ENCODE measurements around the gene CDC14A. TPM values are rescaled to one million over a fixed set of nuclear protein-coding genes. Genes with fewer than 3 reads are reported as not detected.
A peak's percentile ranks its signal among the peaks of the same experiment; 100 is the strongest.

CDC14A gene
- total RNA-seq, 2 donors from 2014 or later = 186 to 281 TPM

DNA sequence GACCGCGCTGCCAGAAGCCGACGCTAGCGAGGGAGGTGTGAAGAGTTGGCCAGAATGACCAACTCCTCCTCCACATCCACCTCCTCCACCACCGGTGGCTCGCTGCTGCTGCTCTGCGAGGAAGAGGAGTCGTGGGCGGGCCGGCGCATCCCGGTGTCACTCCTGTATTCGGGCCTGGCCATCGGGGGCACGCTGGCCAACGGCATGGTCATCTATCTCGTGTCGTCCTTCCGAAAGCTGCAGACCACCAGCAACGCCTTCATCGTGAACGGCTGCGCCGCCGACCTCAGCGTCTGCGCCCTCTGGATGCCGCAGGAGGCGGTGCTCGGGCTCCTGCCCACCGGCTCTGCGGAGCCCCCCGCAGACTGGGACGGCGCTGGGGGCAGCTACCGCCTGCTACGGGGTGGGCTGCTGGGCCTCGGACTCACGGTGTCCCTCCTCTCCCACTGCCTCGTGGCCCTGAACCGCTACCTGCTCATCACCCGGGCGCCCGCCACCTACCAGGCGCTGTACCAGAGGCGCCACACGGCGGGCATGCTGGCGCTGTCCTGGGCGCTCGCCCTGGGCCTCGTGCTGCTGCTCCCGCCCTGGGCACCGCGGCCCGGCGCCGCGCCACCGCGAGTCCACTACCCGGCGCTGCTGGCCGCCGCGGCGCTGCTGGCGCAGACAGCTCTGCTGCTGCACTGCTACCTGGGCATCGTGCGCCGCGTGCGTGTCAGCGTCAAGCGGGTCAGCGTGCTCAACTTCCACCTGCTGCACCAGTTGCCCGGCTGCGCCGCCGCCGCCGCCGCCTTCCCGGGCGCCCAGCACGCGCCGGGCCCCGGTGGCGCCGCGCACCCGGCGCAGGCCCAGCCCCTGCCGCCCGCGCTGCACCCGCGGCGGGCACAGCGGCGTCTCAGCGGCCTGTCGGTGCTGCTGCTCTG lies 186.9 kb downstream of the CDC14A start:
- Mint-ChIP-seq H3K27ac (no peak overlapping the region), H3K4me3 (peak overlapping the region; percentile 82), H3K4me1 (peaks cover 16% of the 10 kb centered on the region), H3K36me3 (ENCODE audit: low read depth) (peaks cover 5% of the 10 kb centered on the region), H3K27me3 (peaks cover 63% of the 10 kb centered on the region)
- no peaks in the 10 kb centered on the region for H3K9me3 ChIP-seq (ENCODE audit: control insufficient read depth, low read length, poor library complexity, severe bottlenecking)
- ATAC-seq (peak; percentile 66), DNase-seq (peak in 2 of 3 donors; percentile 6 to 13)

DNA sequence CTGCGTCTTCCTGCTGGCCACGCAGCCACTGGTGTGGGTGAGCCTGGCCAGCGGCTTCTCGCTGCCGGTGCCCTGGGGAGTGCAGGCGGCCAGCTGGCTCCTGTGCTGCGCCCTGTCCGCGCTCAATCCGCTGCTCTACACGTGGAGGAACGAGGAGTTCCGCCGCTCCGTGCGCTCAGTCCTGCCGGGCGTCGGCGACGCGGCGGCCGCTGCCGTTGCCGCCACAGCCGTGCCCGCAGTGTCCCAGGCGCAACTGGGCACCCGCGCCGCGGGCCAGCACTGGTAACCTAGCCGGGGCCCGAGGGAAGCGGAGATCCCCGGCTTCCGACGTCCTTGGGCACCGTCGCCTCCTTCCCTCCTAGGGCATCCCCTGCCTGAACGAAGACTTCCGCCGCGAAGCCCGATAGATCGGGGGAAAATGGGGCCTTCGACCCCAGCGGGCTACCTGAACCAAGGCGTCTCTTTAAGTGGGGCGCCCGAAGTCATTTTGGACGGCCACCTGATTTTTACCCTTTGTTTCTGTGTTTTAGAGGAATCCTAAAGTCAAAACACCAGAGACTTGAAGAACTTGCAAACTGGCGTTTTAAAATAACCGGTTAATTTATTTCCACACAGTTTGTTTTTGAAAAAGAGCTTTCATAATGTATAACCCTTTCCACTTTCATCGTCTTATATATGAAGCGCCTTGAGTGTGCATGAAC lies 187.7 kb downstream of the CDC14A start:
- Mint-ChIP-seq H3K36me3 (ENCODE audit: low read depth) (peaks cover 2% of the 10 kb centered on the region), H3K27ac (no peak overlapping the region), H3K27me3 (peaks cover 59% of the 10 kb centered on the region), H3K4me1 (peaks cover 14% of the 10 kb centered on the region), H3K4me3 (peak overlapping the region; percentile 82)
- H3K9me3 ChIP-seq (ENCODE audit: control insufficient read depth, low read length, poor library complexity, severe bottlenecking) = no peaks in the 10 kb centered on the region
- ATAC-seq (peak; percentile 52), DNase-seq (no peak)

DNA sequence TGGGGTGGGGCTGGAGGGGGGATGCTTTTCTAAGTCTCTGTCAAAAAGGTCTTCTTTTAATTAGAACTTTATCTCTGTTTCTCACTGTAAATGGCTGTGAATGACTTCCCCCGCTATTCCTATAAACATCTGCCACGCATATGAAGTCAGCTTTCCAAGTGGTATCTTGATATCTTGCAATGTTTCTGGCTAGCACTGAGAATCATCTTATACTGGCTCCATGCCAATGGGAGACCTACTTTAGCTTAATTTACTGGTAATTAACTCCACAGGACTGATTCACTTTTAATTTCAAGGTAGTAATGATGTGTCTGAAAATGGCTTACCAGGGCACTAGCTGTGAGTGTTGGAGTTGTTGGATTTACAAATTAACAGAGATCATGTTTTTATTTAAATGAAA lies 190.0 kb downstream of the CDC14A start:
- H3K27me3 Mint-ChIP-seq = peaks cover 50% of the 10 kb centered on the region
- H3K9me3 ChIP-seq (ENCODE audit: control insufficient read depth, low read length, poor library complexity, severe bottlenecking) = no peaks in the 10 kb centered on the region
- no peaks in the 10 kb centered on the region for H3K36me3 Mint-ChIP-seq (ENCODE audit: low read depth)
- H3K4me1 Mint-ChIP-seq = peaks cover 10% of the 10 kb centered on the region
- DNase-seq = no peak
- ATAC-seq = no peak
- no peak overlapping the region for H3K27ac Mint-ChIP-seq
- H3K4me3 Mint-ChIP-seq = no peak overlapping the region

DNA sequence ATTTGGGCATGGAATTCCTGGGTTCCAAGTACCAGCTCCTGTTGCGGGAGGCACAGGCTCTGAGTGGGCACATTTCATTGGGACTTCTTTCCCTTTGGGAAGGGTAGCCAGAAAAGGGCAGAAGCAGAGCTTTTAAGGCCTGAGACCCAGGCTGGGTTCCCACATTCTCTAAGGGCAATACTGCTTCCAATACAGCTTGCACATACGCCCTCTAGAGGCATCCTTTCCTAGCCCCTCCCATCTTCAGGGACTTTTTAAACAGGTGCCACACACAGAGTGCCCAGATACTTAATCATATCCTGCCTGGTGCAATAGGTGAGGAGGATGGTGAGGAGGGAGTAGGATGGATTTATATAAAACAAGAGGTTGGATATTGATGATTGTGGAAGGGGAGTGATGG lies 191.3 kb downstream of the CDC14A start:
- Mint-ChIP-seq H3K27ac (peak overlapping the region; percentile 29), H3K27me3 (peaks cover 40% of the 10 kb centered on the region), H3K36me3 (ENCODE audit: low read depth) (no peaks in the 10 kb centered on the region), H3K4me1 (peaks cover 8% of the 10 kb centered on the region), H3K4me3 (no peak overlapping the region)
- no peaks in the 10 kb centered on the region for H3K9me3 ChIP-seq (ENCODE audit: control insufficient read depth, low read length, poor library complexity, severe bottlenecking)
- ATAC-seq (peak; percentile 73), DNase-seq (no peak)

DNA sequence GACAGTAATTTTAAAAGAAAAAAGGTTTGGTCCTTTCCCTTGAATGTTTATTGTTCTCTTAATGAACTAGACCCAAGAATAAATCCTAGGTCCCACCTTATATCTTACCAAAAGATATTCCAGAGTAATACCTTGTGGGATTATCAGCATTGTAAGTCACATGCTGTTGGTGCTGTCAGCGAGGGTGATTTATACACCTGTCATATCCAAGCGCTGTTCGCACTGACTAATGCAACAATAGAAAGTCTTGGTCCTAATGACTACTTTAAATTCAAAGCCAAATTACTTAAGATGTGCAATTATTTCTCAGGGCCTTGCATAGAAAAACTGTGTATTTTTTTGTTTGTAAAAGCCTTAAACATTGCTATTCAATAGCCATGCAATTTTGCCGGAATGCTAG lies 192.5 kb downstream of the CDC14A start:
- Mint-ChIP-seq H3K36me3 (ENCODE audit: low read depth) (no peaks in the 10 kb centered on the region), H3K27me3 (peaks cover 36% of the 10 kb centered on the region), H3K4me1 (peaks cover 6% of the 10 kb centered on the region), H3K4me3 (no peak overlapping the region), H3K27ac (no peak overlapping the region)
- ATAC-seq (no peak), DNase-seq (no peak)
- H3K9me3 ChIP-seq (ENCODE audit: control insufficient read depth, low read length, poor library complexity, severe bottlenecking) = no peaks in the 10 kb centered on the region

DNA sequence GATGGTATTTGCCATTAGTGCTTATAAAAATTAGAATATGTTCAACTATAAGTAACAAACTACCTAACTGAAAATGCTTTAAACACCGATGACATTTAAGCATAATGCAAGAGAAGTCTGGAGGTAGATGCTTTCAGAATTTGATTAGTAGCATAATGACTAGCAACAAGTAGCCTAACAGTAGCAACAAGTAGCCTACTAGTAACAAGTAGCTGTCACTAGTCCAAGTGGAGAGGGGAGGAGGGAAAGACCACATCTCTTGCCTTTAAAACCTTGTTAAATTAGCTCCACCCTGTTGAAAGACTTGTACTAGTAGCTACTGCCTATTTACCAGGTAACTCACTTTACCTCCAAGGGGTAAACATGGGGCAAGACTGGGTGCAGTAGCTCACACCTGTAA lies 193.5 kb downstream of the CDC14A start:
- Mint-ChIP-seq H3K27ac (no peak overlapping the region), H3K4me1 (peaks cover 2% of the 10 kb centered on the region), H3K36me3 (ENCODE audit: low read depth) (no peaks in the 10 kb centered on the region), H3K4me3 (no peak overlapping the region), H3K27me3 (peaks cover 29% of the 10 kb centered on the region)
- no peak for DNase-seq
- ATAC-seq = no peak
- H3K9me3 ChIP-seq (ENCODE audit: control insufficient read depth, low read length, poor library complexity, severe bottlenecking) = no peaks in the 10 kb centered on the region

DNA sequence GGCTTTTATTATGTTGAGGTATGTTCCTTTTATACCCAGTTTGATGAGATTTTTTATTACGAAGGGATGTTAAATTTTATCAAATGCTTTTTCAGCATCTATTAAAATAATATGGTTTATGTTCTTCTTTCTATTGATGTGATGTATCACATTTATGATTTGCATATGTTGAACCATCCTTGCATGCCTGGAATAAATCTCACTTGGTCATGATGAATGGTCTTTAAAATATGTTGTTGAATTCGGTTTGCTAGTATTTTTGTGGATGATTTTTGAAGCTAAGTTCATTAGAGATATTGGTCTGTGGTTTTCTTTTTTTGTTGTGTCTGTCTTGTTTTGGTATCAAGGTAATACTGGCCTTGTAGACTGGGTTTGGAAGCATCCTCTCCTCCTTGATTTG lies 199.7 kb downstream of the CDC14A start:
- DNase-seq = no peak
- H3K36me3 Mint-ChIP-seq (ENCODE audit: low read depth) = no peaks in the 10 kb centered on the region
- peaks cover 6% of the 10 kb centered on the region for H3K9me3 ChIP-seq (ENCODE audit: control insufficient read depth, low read length, poor library complexity, severe bottlenecking)
- H3K27ac Mint-ChIP-seq = no peak overlapping the region
- ATAC-seq = no peak
- no peaks in the 10 kb centered on the region for H3K4me1 Mint-ChIP-seq
- peaks cover under 1% of the 10 kb centered on the region for H3K27me3 Mint-ChIP-seq
- H3K4me3 Mint-ChIP-seq = no peak overlapping the region

DNA sequence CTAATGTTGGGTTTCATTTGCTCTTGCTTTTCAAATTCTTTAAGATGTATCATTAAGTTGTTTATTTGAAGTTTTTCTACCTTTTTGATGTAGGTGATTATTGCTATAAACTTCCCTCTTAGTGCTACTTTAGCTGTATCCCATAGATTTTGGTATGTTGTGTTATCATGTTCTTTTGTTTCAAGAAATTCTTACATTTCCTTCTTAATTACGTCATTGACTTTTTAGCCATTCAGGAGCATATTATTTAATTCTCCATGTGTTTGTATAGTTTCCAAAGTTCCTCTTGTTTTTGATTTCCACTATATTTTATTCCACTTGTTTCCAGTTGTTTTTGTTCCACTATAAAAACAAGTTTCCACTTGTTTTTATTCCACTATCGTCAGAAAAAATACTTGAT lies 200.6 kb downstream of the CDC14A start:
- no peak for DNase-seq
- Mint-ChIP-seq H3K27ac (no peak overlapping the region), H3K4me3 (no peak overlapping the region), H3K4me1 (no peaks in the 10 kb centered on the region), H3K27me3 (no peaks in the 10 kb centered on the region), H3K36me3 (ENCODE audit: low read depth) (no peaks in the 10 kb centered on the region)
- ATAC-seq = no peak
- peaks cover 6% of the 10 kb centered on the region for H3K9me3 ChIP-seq (ENCODE audit: control insufficient read depth, low read length, poor library complexity, severe bottlenecking)

DNA sequence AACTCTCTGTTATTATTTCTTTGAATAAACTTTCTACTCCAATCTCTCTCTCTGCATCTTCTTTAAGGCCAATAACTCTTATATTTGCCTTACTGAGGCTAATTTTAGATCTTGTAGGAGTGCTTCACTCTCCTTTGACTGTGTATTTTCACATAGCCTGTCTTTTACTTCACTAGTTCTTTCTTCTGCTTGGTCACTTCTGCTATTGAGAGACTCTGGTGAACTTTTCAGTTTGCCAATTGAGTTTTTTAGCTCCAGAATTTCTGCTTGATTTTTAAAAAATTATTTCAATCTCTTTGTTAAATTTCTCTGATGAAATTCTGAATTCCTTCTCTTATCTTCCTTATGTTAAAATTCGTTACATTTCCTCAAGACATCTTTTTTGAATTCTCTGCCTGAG lies 203.9 kb downstream of the CDC14A start:
- no peak overlapping the region for H3K27ac Mint-ChIP-seq
- peaks cover 6% of the 10 kb centered on the region for H3K9me3 ChIP-seq (ENCODE audit: control insufficient read depth, low read length, poor library complexity, severe bottlenecking)
- DNase-seq (no peak), ATAC-seq (no peak)
- no peaks in the 10 kb centered on the region for H3K27me3 Mint-ChIP-seq
- no peaks in the 10 kb centered on the region for H3K36me3 Mint-ChIP-seq (ENCODE audit: low read depth)
- H3K4me3 Mint-ChIP-seq = no peak overlapping the region
- no peaks in the 10 kb centered on the region for H3K4me1 Mint-ChIP-seq

DNA sequence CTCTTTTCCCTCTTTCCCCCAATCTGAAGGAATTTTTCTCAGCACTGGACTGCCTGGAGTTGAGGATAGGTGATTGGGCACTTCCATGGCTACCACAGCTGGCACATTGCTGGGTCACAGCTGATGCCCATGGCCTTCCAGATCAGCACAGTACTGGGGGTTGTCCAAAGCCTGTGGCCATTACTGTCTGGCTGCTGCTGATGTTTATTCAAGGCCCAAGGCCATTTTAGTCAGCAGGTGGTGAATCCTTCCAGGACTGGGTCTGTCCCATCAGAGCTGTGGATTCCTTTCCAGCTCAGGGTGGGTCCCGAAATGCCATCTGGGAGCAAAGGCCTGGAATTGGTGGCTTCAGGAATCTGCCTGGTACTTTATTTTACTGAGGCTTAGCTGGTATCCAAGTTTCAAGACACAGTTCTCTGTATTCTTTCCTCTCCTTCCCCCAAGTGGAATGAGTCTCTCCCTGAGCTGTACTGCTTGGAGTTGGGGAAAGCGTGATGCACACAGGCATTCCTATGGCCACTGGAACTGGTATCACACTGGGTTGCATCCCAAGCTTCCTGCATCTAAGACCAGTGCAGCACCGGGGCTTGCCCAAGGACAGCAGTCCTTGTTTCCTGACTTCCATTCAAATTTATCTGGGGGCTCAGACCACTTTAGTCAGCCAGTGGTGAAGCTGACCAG lies 204.8 kb downstream of the CDC14A start:
- Mint-ChIP-seq H3K36me3 (ENCODE audit: low read depth) (no peaks in the 10 kb centered on the region), H3K4me3 (no peak overlapping the region), H3K27me3 (no peaks in the 10 kb centered on the region), H3K4me1 (no peaks in the 10 kb centered on the region), H3K27ac (no peak overlapping the region)
- H3K9me3 ChIP-seq (ENCODE audit: control insufficient read depth, low read length, poor library complexity, severe bottlenecking) = peaks cover 6% of the 10 kb centered on the region
- ATAC-seq (no peak), DNase-seq (no peak)

DNA sequence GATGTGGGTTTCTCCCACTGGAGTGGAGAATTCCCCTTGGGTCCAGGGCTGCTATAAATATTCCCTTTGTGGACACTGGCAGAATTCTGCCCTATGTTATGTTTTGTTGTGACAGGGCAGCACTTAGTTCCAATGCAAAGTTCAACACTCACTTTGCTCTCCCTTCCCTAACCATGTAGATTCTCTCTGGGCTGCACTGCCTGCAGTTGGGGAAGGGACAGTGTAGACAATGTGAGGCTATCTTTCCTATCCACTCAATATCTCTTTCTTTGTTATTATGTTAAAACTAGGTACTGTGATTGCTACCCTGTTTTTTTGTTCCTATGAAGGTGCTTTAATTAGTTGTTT lies 205.3 kb downstream of the CDC14A start:
- H3K9me3 ChIP-seq (ENCODE audit: control insufficient read depth, low read length, poor library complexity, severe bottlenecking) = peaks cover 6% of the 10 kb centered on the region
- no peak overlapping the region for H3K27ac Mint-ChIP-seq
- DNase-seq = no peak
- H3K4me1 Mint-ChIP-seq = no peaks in the 10 kb centered on the region
- H3K36me3 Mint-ChIP-seq (ENCODE audit: low read depth) = no peaks in the 10 kb centered on the region
- H3K4me3 Mint-ChIP-seq = no peak overlapping the region
- H3K27me3 Mint-ChIP-seq = no peaks in the 10 kb centered on the region
- ATAC-seq = no peak

DNA sequence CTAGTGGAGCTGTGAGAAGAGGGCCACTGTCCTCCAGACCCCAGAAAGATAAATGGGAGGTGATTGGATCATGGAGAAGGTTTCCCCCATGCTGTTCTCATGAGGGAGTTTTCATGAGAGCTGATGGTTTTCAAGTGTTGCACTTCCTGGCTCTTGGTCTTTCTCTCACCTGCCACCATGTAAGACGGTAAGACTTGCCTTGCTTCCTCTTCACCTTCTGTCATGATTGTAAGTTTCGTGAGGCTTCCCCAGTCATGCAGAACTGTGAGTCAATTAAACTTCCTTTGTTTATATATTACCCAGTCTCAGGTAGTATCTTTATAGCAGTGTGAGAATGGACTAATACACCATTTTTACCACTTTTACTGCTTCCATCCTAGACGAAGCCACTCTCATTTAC lies 213.2 kb downstream of the CDC14A start:
- no peak overlapping the region for H3K4me3 Mint-ChIP-seq
- no peak overlapping the region for H3K27ac Mint-ChIP-seq
- H3K36me3 Mint-ChIP-seq (ENCODE audit: low read depth) = no peaks in the 10 kb centered on the region
- peaks cover 2% of the 10 kb centered on the region for H3K9me3 ChIP-seq (ENCODE audit: control insufficient read depth, low read length, poor library complexity, severe bottlenecking)
- peaks cover 32% of the 10 kb centered on the region for H3K27me3 Mint-ChIP-seq
- no peaks in the 10 kb centered on the region for H3K4me1 Mint-ChIP-seq
- DNase-seq (no peak), ATAC-seq (no peak)

DNA sequence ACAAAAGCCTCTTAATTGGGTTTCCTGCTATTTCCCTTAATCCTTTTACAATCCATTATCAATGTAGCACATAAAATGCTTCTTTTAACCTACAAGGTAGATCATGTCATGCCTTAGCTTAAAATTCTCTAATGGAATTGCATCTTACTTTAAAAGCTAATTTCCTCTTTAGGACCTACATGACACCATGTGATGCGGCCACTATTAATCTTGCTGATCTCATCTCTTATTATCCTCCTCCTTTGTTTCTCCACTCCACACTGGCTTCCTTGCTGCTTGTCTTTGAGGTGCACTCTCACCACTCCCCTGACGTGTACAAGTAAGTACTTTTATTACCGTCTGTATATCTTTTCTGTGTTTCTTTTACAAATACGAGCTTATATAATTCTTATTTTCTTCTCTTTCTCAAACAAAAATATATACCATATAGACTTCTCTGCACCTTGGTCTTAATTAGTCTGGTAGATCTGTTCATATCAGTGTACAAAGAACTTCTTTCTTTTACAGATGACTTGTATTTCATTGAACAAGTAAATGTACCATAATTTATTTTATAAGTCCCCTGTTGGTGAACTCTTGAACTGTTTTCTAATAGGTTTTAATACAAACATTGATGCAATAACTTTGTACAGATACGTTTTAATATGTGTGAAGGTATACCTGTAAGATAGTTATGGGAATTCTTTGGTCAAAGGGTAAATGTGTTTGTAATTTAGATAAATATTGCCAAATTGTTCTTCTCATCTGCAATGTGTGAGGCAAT lies 213.8 kb downstream of the CDC14A start:
- no peak overlapping the region for H3K4me3 Mint-ChIP-seq

More for the DNA sequence above, 213.8 kb downstream of the CDC14A start:
- DNase-seq = no peak
- H3K4me1 Mint-ChIP-seq = no peaks in the 10 kb centered on the region
- peaks cover 32% of the 10 kb centered on the region for H3K27me3 Mint-ChIP-seq
- H3K36me3 Mint-ChIP-seq (ENCODE audit: low read depth) = no peaks in the 10 kb centered on the region
- no peak overlapping the region for H3K27ac Mint-ChIP-seq
- ATAC-seq = no peak
- H3K9me3 ChIP-seq (ENCODE audit: control insufficient read depth, low read length, poor library complexity, severe bottlenecking) = peaks cover 2% of the 10 kb centered on the region

Data from T-helper 17 cell (primary cell).